ENCODE results near the gene PPARG. TPM values are rescaled to one million over a fixed set of nuclear protein-coding genes. Genes with fewer than 3 reads are reported as not detected.
"Not testable (repeated sequence)": the region's sequence is repeated elsewhere in the genome, so short reads cannot be mapped to it uniquely, and the experiment has no call there.

The PPARG gene
- total and polyA plus RNA-seq, 9 donors = 2.0 to 7.5 (median 3.5) TPM

- H3K4me1 ChIP-seq (ENCODE audit: control insufficient read depth, insufficient read depth, low read length) = peaks cover 22% of the 10 kb centered on the region
- H3K27me3 ChIP-seq (ENCODE audit: control insufficient read depth, insufficient read depth, low read length) = peaks cover 5% of the 10 kb centered on the region
- no peak overlapping the region for H3K27ac ChIP-seq (ENCODE audit: low read length)
- H3K36me3 ChIP-seq (ENCODE audit: control insufficient read depth, insufficient read depth, low read length) = no peaks in the 10 kb centered on the region
- 100% methylated on average over 3 of the region's 5 CpGs for WGBS (ENCODE audit: insufficient coverage)
- no peaks in the 10 kb centered on the region for H3K9me3 ChIP-seq (replicated peaks; ENCODE audit: control insufficient read depth, low read depth, low read length)
- DNase-seq = no peak
- H3K4me3 ChIP-seq (ENCODE audit: low read length) = no peak overlapping the region
Observed at GRCh38 chr3:12477256-12477655, 188.4 kb downstream of the PPARG start.

GRCh38 chr3:12478326-12478725 lies 189.5 kb downstream of the PPARG start:
- WGBS (ENCODE audit: insufficient coverage) = 21% methylated on average over 2 of the region's 5 CpGs
- Histone ChIP-seq H3K27me3 (ENCODE audit: control insufficient read depth, insufficient read depth, low read length) (peaks cover 3% of the 10 kb centered on the region), H3K27ac (ENCODE audit: low read length) (no peak overlapping the region), H3K36me3 (ENCODE audit: control insufficient read depth, insufficient read depth, low read length) (no peaks in the 10 kb centered on the region), H3K4me1 (ENCODE audit: control insufficient read depth, insufficient read depth, low read length) (peaks cover 16% of the 10 kb centered on the region), H3K9me3 (replicated peaks; ENCODE audit: control insufficient read depth, low read depth, low read length) (no peaks in the 10 kb centered on the region), H3K4me3 (ENCODE audit: low read length) (no peak overlapping the region)
- DNase-seq = no peak

GRCh38 chr3:12479198-12479597 lies 190.3 kb downstream of the PPARG start:
- H3K27me3 ChIP-seq (ENCODE audit: control insufficient read depth, insufficient read depth, low read length); H3K9me3 ChIP-seq (replicated peaks; ENCODE audit: control insufficient read depth, low read depth, low read length); H3K27ac ChIP-seq (ENCODE audit: low read length); H3K4me3 ChIP-seq (ENCODE audit: low read length); H3K36me3 ChIP-seq (ENCODE audit: control insufficient read depth, insufficient read depth, low read length); DNase-seq: not testable (repeated sequence)
- H3K4me1 ChIP-seq (ENCODE audit: control insufficient read depth, insufficient read depth, low read length) = peaks cover 17% of the 10 kb centered on the region
- no CpG with 5 or more reads among the region's 3 CpGs for WGBS (ENCODE audit: insufficient coverage)

GRCh38 chr3:12479919-12480427 lies 191.1 kb downstream of the PPARG start:
- 21% methylated on average over 9 of the region's 9 CpGs for WGBS (ENCODE audit: insufficient coverage)
- DNase-seq = peak; percentile 56
- Histone ChIP-seq H3K36me3 (ENCODE audit: control insufficient read depth, insufficient read depth, low read length) (no peaks in the 10 kb centered on the region), H3K27ac (ENCODE audit: low read length) (no peak overlapping the region), H3K27me3 (ENCODE audit: control insufficient read depth, insufficient read depth, low read length) (peaks cover 4% of the 10 kb centered on the region), H3K9me3 (replicated peaks; ENCODE audit: control insufficient read depth, low read depth, low read length) (no peaks in the 10 kb centered on the region), H3K4me1 (ENCODE audit: control insufficient read depth, insufficient read depth, low read length) (peaks cover 18% of the 10 kb centered on the region), H3K4me3 (ENCODE audit: low read length) (no peak overlapping the region)

DNA sequence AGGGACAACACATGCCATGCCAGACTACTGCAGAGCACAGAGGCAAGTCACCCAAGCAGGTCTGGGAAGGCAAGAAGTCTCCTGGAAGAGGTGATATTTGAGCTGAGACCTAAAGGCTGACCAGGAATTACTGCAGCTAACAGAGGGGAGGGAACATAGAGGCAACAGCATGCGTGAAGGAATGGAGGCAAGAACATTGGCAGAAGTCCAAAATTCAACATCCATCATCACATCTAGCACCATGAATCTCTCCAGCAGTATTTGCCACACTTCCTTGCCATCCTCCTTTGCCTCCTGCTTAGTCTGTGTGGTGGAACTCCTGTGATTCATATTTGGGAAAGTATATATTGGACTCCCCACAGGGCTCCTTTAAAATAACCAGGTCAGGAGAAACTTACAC lies 194.5 kb downstream of the PPARG start:
- no peak overlapping the region for H3K27ac ChIP-seq (ENCODE audit: low read length)
- peaks cover 4% of the 10 kb centered on the region for H3K27me3 ChIP-seq (ENCODE audit: control insufficient read depth, insufficient read depth, low read length)
- H3K9me3 ChIP-seq (replicated peaks; ENCODE audit: control insufficient read depth, low read depth, low read length) = no peaks in the 10 kb centered on the region
- H3K36me3 ChIP-seq (ENCODE audit: control insufficient read depth, insufficient read depth, low read length) = peaks cover 5% of the 10 kb centered on the region
- peak overlapping the region; percentile 67 for H3K4me3 ChIP-seq (ENCODE audit: low read length)
- peaks cover 22% of the 10 kb centered on the region for H3K4me1 ChIP-seq (ENCODE audit: control insufficient read depth, insufficient read depth, low read length)
- peak; percentile 37 for DNase-seq
- no CpG with 5 or more reads among the region's 1 CpG for WGBS (ENCODE audit: insufficient coverage)

GRCh38 chr3:12483872-12484197 lies 195.0 kb downstream of the PPARG start:
- H3K27ac ChIP-seq (ENCODE audit: low read length) = peak overlapping the region; percentile 40
- peaks cover 4% of the 10 kb centered on the region for H3K27me3 ChIP-seq (ENCODE audit: control insufficient read depth, insufficient read depth, low read length)
- peaks cover 6% of the 10 kb centered on the region for H3K36me3 ChIP-seq (ENCODE audit: control insufficient read depth, insufficient read depth, low read length)
- H3K9me3 ChIP-seq (replicated peaks; ENCODE audit: control insufficient read depth, low read depth, low read length) = no peaks in the 10 kb centered on the region
- H3K4me1 ChIP-seq (ENCODE audit: control insufficient read depth, insufficient read depth, low read length) = peaks cover 22% of the 10 kb centered on the region
- DNase-seq = no peak
- WGBS (ENCODE audit: insufficient coverage) = 2% methylated on average over 10 of the region's 10 CpGs
- H3K4me3 ChIP-seq (ENCODE audit: low read length) = peak overlapping the region; percentile 67

Other genes starting within 250 kb of the PPARG start
- 2.8 TPM for gene TIMP4, start 130.2 kb upstream of the PPARG start, total RNA-seq
- 1 to 10 TPM; 1.2 to 2.7 (median 1.9) TPM for gene TIMP4, start 130.2 kb upstream of the PPARG start, polyA plus RNA-seq (ENCODE audit: insufficient read depth in 1 of 8, insufficient read length in 8 of 8, low replicate concordance in 1 of 8)
- 16.4 TPM for gene TSEN2, start 195.4 kb downstream of the PPARG start, total RNA-seq
- gene TSEN2, start 195.4 kb downstream of the PPARG start, polyA plus RNA-seq (ENCODE audit: insufficient read depth in 1 of 8, insufficient read length in 8 of 8, low replicate concordance in 1 of 8) = 10 to 100 TPM in 4 of 8 donors, 1 to 10 TPM in 4; 7.8 to 13.1 (median 10.4) TPM